ENCODE measurements around the gene UBR3. TPM values are rescaled to one million over a fixed set of nuclear protein-coding genes. Genes with fewer than 3 reads are reported as not detected.
"Not testable (repeated sequence)": the region's sequence is repeated elsewhere in the genome, so short reads cannot be mapped to it uniquely, and the experiment has no call there.

The UBR3 gene
- total RNA-seq, 4 donors from 2014 or later, result 101 to 192 (median 114) TPM

GRCh38 chr2:170121689-170122088 lies 294.4 kb downstream of the UBR3 start:
- Histone ChIP-seq H3K36me3 (no peaks in the 10 kb centered on the region), H3K4me1 (peaks cover 18 to 37% of the 10 kb centered on the region in 2 donors), H3K4me3 (replicated peaks in 1 of 3) (no peak overlapping the region), H3K27ac (peak overlapping the region; percentile 27 to 79 (median 40)), H3K27me3 (no peaks in the 10 kb centered on the region), H3K9me3 (no peaks in the 10 kb centered on the region)
- 89 to 90% methylated on average over 1 of the region's 1 CpG for WGBS, 2 donors
- DNase-seq, result peak; percentile 24 to 25
- intact Hi-C loops (cut with DNase I), result no loop called here
- no peak for TF ChIP-seq POLR2A (IDR thresholded peaks at IDR 0.05)
- TF ChIP-seq CTCF (IDR thresholded peaks at IDR 0.05), result no peak

- Histone ChIP-seq H3K27me3 (no peaks in the 10 kb centered on the region), H3K9me3 (no peaks in the 10 kb centered on the region), H3K4me1 (peaks cover 18 to 37% of the 10 kb centered on the region in 2 donors), H3K4me3 (replicated peaks in 1 of 3) (no peak overlapping the region), H3K27ac (peak overlapping the region; percentile 69 to 81 (median 79)), H3K36me3 (no peaks in the 10 kb centered on the region)
- DNase-seq, result peak; percentile 25 to 35
- no peak for TF ChIP-seq POLR2A (IDR thresholded peaks at IDR 0.05)
- TF ChIP-seq CTCF (IDR thresholded peaks at IDR 0.05), result no peak
- intact Hi-C loops (cut with DNase I), result no loop called here
These were observed 295.8 kb downstream of the UBR3 start for GRCh38 chr2:170122883-170123547.

- Histone ChIP-seq H3K27ac (peak overlapping the region; percentile 2 to 81 (median 79)), H3K9me3 (no peaks in the 10 kb centered on the region), H3K36me3 (no peaks in the 10 kb centered on the region), H3K27me3 (no peaks in the 10 kb centered on the region), H3K4me1 (peaks cover 18 to 37% of the 10 kb centered on the region in 2 donors), H3K4me3 (replicated peaks in 1 of 3) (no peak overlapping the region)
- peak in 1 of 2 donors; percentile 37 for DNase-seq
- intact Hi-C loops (cut with DNase I), result no loop called here
- 37 to 39% methylated on average over 2 of the region's 2 CpGs for WGBS, 2 donors
- peak in 2 of 6 experiments; percentile 28 to 38 for TF ChIP-seq CTCF (IDR thresholded peaks at IDR 0.05)
- no peak for TF ChIP-seq POLR2A (IDR thresholded peaks at IDR 0.05)
These were observed 296.3 kb downstream of the UBR3 start for GRCh38 chr2:170123593-170123992.

- H3K9me3 ChIP-seq; DNase-seq; H3K27me3 ChIP-seq; H3K4me3 ChIP-seq (replicated peaks in 1 of 3); H3K36me3 ChIP-seq; H3K27ac ChIP-seq; intact Hi-C loops (cut with DNase I): not testable (repeated sequence)
- WGBS, 2 donors, result 83% methylated on average over 6 of the region's 8 CpGs
- peaks cover 18 to 37% of the 10 kb centered on the region in 2 donors for H3K4me1 ChIP-seq
These were observed 299.0 kb downstream of the UBR3 start for GRCh38 chr2:170126138-170126728.

Small RNAs within 50 kb of the gene (small RNA-seq; reads per million reads assigned to genes)
- not detected for gene RNU6-1006P

Other genes with a start within 250 kb of the UBR3 start
- 10 to 100 TPM; 38.5 to 54.0 (median 46.3) TPM for gene PPIG, start 243.1 kb upstream of the UBR3 start, total RNA-seq
- 1 to 10 TPM in 2 of 4 donors, not detected in 2; 1.6 TPM for gene CFAP210, start 133.0 kb upstream of the UBR3 start, total RNA-seq
- gene PHOSPHO2, start 133.0 kb upstream of the UBR3 start, total RNA-seq, result 10 to 100 TPM; 12.1 to 20.0 (median 13.2) TPM
- 10 to 100 TPM in 2 of 4 donors, 1 to 10 TPM in 2; 7.2 to 14.0 (median 10.3) TPM for gene KLHL23, start 93.6 kb upstream of the UBR3 start, total RNA-seq
- 100 to 1,000 TPM in 2 of 4 donors, 10 to 100 TPM in 2; 58.8 to 157 (median 102) TPM for gene SSB, start 28.6 kb upstream of the UBR3 start, total RNA-seq
- 10 to 100 TPM; 49.8 to 77.3 (median 57.4) TPM for gene METTL5, start 2.5 kb upstream of the UBR3 start, total RNA-seq